Uterus (tissue), 2 donors: ENCODE data around the gene CDK19.

ENCODE experiments used
- POLR2A ChIP-seq, 2 donors: fragments of 450-650 bp; IDR thresholded peaks; one replicate each; pipeline ENCODE4 v1.6.1; 2016; ENCODE audit warnings: antibody characterized with exemption in 2 of 2, mild to moderate bottlenecking in 1 of 2, moderate library complexity in 1 of 2
- TF ChIP-seq, protein P1 (sequence below), 4 experiments: fragments of 200-600 bp in 2 of 4; fragments of 450-650 bp in 2 of 4; sonication (generic) in 2 of 4; IDR thresholded peaks; one replicate each; pipeline ENCODE4 v1.5.1; 2016 to 2019; ENCODE audit warnings: antibody characterized with exemption in 4 of 4, mild to moderate bottlenecking in 2 of 4, moderate library complexity in 1 of 4

DNA sequence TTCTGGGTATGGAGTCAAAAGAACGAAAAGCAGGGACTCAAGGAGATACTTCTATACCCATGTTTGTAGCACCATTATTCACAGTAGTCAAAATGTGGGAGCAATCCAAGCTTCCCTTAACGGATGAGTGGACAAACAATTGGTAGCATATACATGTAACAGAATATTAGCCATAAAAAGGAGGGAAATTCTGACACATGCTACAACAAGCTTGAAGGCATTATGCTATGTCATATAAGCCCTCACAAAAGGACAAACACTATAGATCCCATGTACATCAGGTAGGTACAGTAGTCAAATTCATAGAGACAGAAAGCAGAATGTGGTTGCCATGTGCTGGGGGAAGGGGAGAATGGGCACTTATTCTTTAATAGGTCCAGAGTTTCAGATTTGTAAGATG is 37.6 kb downstream of the CDK19 start:
- TF ChIP-seq, protein P1, sequence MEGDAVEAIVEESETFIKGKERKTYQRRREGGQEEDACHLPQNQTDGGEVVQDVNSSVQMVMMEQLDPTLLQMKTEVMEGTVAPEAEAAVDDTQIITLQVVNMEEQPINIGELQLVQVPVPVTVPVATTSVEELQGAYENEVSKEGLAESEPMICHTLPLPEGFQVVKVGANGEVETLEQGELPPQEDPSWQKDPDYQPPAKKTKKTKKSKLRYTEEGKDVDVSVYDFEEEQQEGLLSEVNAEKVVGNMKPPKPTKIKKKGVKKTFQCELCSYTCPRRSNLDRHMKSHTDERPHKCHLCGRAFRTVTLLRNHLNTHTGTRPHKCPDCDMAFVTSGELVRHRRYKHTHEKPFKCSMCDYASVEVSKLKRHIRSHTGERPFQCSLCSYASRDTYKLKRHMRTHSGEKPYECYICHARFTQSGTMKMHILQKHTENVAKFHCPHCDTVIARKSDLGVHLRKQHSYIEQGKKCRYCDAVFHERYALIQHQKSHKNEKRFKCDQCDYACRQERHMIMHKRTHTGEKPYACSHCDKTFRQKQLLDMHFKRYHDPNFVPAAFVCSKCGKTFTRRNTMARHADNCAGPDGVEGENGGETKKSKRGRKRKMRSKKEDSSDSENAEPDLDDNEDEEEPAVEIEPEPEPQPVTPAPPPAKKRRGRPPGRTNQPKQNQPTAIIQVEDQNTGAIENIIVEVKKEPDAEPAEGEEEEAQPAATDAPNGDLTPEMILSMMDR (IDR thresholded peaks at IDR 0.05): no peak
- TF ChIP-seq POLR2A (IDR thresholded peaks at IDR 0.05): no peak
